Measurements from ENCODE around the gene TCF25.
"Not testable (repeated sequence)": the region's sequence is repeated elsewhere in the genome, so short reads cannot be mapped to it uniquely, and the experiment has no call there.

The TCF25 gene, protein sequence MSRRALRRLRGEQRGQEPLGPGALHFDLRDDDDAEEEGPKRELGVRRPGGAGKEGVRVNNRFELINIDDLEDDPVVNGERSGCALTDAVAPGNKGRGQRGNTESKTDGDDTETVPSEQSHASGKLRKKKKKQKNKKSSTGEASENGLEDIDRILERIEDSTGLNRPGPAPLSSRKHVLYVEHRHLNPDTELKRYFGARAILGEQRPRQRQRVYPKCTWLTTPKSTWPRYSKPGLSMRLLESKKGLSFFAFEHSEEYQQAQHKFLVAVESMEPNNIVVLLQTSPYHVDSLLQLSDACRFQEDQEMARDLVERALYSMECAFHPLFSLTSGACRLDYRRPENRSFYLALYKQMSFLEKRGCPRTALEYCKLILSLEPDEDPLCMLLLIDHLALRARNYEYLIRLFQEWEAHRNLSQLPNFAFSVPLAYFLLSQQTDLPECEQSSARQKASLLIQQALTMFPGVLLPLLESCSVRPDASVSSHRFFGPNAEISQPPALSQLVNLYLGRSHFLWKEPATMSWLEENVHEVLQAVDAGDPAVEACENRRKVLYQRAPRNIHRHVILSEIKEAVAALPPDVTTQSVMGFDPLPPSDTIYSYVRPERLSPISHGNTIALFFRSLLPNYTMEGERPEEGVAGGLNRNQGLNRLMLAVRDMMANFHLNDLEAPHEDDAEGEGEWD

DNA sequence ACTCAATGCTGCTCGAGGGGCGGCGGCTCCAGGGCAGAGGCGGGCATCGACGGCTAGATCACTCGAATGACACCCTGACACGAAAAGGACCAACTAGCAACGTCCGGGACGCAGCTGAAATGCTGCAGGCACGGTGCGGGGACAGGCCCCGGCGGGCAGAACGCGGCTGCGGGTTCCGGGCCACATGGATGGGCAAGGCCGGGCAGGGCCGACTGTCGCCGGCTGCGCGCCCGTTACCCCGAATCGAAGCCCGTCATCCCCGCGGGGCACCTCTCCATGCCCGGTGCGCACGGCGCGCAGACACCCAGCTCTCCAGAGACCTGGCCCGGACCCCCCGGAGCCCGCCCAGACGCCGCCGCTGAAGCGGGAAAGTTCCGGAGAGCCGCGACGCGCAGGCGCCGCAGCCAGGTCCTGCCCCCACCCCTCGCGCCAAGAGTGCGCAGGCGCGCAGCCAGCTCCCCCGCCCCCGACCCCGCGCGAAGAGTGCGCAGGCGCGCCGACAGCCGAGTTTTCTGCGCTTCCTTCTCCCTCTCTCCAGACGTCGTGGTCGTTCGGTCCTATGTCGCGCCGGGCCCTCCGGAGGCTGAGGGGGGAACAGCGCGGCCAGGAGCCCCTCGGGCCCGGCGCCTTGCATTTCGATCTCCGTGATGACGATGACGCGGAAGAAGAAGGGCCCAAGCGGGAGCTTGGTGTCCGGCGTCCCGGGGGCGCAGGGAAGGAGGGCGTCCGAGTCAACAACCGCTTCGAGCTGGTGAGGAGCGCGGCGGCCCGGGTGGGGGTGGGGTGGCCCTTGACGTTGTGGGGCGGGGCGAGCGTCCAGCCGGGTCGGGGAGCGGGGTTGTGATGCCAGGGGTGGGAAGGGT lies at the start of gene TCF25:
Gene TCF25 (plus strand): TSS at position 484 of the 863 bp plus-strand sequence. CDS start 76 bp downstream, at position 560.
- peak within 1 kb of the TSS; percentile 99 for H3K27ac ChIP-seq (ENCODE audit: low read depth, low read length)
- H3K27me3 ChIP-seq (ENCODE audit: control insufficient read depth in 1 of 2, insufficient read depth in 2 of 2, low read length in 2 of 2): no peaks in the 10 kb centered on the region
- H3K4me1 ChIP-seq (ENCODE audit: insufficient read depth, low read length): peaks cover 16% of the 10 kb centered on the region
- peak within 1 kb of the TSS; percentile 79 to 89 for H3K4me3 ChIP-seq (ENCODE audit: low read depth in 1 of 2, low read length in 2 of 2)
- H3K9me3 ChIP-seq (ENCODE audit: low read length): no peaks in the 10 kb centered on the region
- H3K9ac ChIP-seq (ENCODE audit: low read length): peak within 1 kb of the TSS; percentile 76
- peaks cover 6% of the 10 kb centered on the region for H3K36me3 ChIP-seq (ENCODE audit: insufficient read depth, low read length)

- H3K4me3 ChIP-seq (ENCODE audit: low read depth in 1 of 2, low read length in 2 of 2); H3K9me3 ChIP-seq (ENCODE audit: low read length); H3K36me3 ChIP-seq (ENCODE audit: insufficient read depth, low read length); H3K9ac ChIP-seq (ENCODE audit: low read length); H3K27ac ChIP-seq (ENCODE audit: low read depth, low read length); H3K4me1 ChIP-seq (ENCODE audit: insufficient read depth, low read length); H3K27me3 ChIP-seq (ENCODE audit: control insufficient read depth in 1 of 2, insufficient read depth in 2 of 2, low read length in 2 of 2): not testable (repeated sequence)
Measured at GRCh38 chr16:89823824-89824148, 49.6 kb upstream of the TCF25 start.

DNA sequence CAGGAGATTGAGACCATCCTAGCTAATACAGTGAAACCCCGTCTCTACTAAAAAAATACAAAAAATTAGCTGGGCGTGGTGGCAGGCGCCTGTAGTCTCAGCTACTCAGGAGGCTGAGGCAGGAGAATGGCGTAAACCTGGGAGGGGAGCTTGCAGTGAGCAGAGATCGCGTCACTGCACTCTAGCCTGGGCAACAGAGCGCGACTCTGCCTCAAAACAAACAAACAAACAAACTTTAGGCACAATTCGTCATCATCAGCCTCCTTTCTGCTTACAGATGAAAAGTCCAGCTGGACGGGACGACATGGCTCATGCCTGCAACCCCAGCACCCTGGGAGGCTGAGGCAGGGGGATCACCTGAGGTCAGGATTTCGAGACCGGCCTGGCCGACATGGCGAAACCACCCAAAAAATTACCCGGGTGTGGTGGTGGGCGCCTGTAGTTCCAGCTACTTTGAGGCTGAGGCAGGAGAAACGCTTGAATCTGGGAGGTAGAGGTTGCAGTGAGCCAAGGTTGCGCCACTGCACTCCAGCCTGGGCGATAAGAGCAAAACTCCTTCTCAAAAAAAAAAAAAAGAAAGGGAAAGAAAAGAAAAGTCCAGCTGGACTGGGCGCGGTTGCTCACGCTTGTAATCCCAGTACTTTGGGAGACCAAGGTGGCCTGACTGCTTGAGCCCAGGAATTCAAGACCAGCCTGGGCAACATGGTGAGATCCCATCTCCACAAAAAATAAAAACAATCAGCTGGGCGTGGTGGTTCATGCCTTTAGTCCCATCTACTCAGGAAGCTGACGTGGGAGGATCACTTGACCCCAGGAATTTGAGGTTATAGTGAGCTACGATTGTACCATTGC lies 46.6 kb upstream of the TCF25 start:
- no peaks in the 10 kb centered on the region for H3K36me3 ChIP-seq (ENCODE audit: insufficient read depth, low read length)
- H3K4me1 ChIP-seq (ENCODE audit: insufficient read depth, low read length): no peaks in the 10 kb centered on the region
- H3K4me3 ChIP-seq (ENCODE audit: low read depth in 1 of 2, low read length in 2 of 2): no peak overlapping the region
- no peaks in the 10 kb centered on the region for H3K9me3 ChIP-seq (ENCODE audit: low read length)
- H3K27ac ChIP-seq (ENCODE audit: low read depth, low read length): no peak overlapping the region
- no peak overlapping the region for H3K9ac ChIP-seq (ENCODE audit: low read length)
- no peaks in the 10 kb centered on the region for H3K27me3 ChIP-seq (ENCODE audit: control insufficient read depth in 1 of 2, insufficient read depth in 2 of 2, low read length in 2 of 2)

DNA sequence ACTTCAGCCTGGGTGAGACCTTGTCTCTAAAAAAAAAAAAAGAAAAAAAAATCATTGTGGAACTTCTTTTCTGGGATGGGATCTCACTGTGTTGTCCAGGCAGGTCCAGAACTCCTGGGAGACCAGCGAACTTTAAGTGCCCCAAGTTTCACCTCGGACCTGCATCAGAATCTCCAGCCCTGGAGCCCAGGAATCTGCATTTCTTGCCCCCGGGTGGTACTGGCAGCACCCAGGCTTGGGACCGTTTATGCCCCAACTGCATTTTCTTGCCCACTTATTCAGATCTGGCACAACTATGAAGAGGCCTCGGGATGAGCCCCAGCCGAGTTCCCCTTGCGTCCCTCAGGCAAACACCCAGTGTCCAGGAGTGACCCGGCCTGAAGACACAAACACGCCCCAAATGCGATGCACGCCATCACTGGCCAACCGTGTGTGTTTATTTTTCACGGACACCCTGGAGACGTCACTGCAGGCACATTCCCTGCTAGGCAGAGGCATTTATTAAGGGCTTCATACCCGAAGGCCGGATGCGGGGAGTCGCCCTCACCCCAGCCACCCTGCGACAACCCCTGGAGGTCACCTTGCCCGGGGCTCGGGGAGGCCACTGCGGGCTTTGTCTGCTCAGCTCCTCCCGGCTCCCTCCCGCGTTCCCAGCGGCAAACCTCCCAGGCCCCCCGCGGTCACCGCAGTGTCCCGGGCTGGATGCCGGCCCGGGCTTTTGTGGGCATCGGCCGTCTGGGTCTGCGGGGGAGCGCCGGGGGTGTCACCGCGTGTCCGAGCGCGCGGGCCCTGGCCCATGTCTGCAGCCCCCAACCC lies 45.8 kb upstream of the TCF25 start:
- H3K4me3 ChIP-seq (ENCODE audit: low read depth in 1 of 2, low read length in 2 of 2): peak overlapping the region; percentile 27

GRCh38 chr16:89828199-89828869 lies 45.1 kb upstream of the TCF25 start, which contains the start of gene SPIRE2:
SPIRE2 (plus strand) TSS chr16:89828475; CDS start chr16:89828551, 76 bp downstream.
- Histone ChIP-seq H3K4me3 (ENCODE audit: low read depth in 1 of 2, low read length in 2 of 2) (peak within 1 kb of the TSS; percentile 27), H3K27me3 (ENCODE audit: control insufficient read depth in 1 of 2, insufficient read depth in 2 of 2, low read length in 2 of 2) (no peaks in the 10 kb centered on the region), H3K36me3 (ENCODE audit: insufficient read depth, low read length) (no peaks in the 10 kb centered on the region), H3K9me3 (ENCODE audit: low read length) (no peaks in the 10 kb centered on the region), H3K9ac (ENCODE audit: low read length) (no peak within 1 kb of the TSS), H3K27ac (ENCODE audit: low read depth, low read length) (no peak within 1 kb of the TSS), H3K4me1 (ENCODE audit: insufficient read depth, low read length) (no peaks in the 10 kb centered on the region)

More for the DNA sequence above, 45.8 kb upstream of the TCF25 start:
- H3K9ac ChIP-seq (ENCODE audit: low read length): no peak overlapping the region
- H3K36me3 ChIP-seq (ENCODE audit: insufficient read depth, low read length): no peaks in the 10 kb centered on the region
- H3K4me1 ChIP-seq (ENCODE audit: insufficient read depth, low read length): no peaks in the 10 kb centered on the region
- no peaks in the 10 kb centered on the region for H3K9me3 ChIP-seq (ENCODE audit: low read length)
- H3K27me3 ChIP-seq (ENCODE audit: control insufficient read depth in 1 of 2, insufficient read depth in 2 of 2, low read length in 2 of 2): no peaks in the 10 kb centered on the region
- H3K27ac ChIP-seq (ENCODE audit: low read depth, low read length): no peak overlapping the region

DNA sequence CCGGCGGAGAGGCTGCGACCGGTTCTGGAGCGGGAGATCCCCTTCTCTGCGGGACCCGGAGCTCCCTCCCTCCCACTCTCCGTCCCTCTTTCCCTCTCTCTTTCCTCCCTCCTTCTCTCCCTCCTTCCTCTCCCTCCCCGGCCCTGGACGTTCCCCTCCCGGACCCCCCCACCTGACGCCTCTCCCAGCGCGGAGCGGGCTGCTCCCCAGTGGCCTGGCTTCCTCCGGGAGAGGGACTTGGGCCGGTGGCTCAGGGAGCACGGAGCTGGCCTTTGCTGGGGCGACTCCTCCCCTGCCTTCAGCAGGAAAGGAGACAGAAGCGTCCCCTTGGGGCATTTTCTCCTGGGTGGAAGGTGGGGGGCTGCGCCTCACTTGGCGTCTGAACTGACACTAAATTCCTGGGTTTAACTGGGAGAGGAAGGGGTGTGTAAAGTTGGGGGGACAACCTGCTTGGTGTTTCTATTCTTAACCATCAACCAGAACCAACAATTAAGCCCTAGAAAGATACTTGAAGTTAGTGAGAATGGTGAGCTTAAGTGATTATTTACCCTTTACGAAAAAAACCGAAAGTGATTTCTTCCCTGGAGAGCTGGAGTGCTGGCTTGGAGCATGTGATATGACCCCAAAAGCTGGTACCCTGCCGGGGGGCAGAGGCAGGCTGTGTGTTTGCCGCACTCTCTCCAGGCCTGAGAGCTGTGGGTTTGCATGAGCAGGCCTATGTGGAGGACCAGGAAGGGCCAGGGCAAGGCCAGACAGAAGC lies 44.3 kb upstream of the TCF25 start:
- Histone ChIP-seq H3K27me3 (ENCODE audit: control insufficient read depth in 1 of 2, insufficient read depth in 2 of 2, low read length in 2 of 2) (no peaks in the 10 kb centered on the region), H3K9ac (ENCODE audit: low read length) (no peak overlapping the region), H3K27ac (ENCODE audit: low read depth, low read length) (no peak overlapping the region)

GRCh38 chr16:89829630-89830437 lies 43.6 kb upstream of the TCF25 start:
- H3K27me3 ChIP-seq (ENCODE audit: control insufficient read depth in 1 of 2, insufficient read depth in 2 of 2, low read length in 2 of 2): no peaks in the 10 kb centered on the region
- H3K4me1 ChIP-seq (ENCODE audit: insufficient read depth, low read length): no peaks in the 10 kb centered on the region
- no peak overlapping the region for H3K9ac ChIP-seq (ENCODE audit: low read length)
- H3K4me3 ChIP-seq (ENCODE audit: low read depth in 1 of 2, low read length in 2 of 2): no peak overlapping the region
- H3K27ac ChIP-seq (ENCODE audit: low read depth, low read length): no peak overlapping the region
- H3K36me3 ChIP-seq (ENCODE audit: insufficient read depth, low read length): no peaks in the 10 kb centered on the region
- H3K9me3 ChIP-seq (ENCODE audit: low read length): no peaks in the 10 kb centered on the region

More for the DNA sequence above, 44.3 kb upstream of the TCF25 start:
- H3K4me3 ChIP-seq (ENCODE audit: low read depth in 1 of 2, low read length in 2 of 2): peak overlapping the region in 1 of 2 donors; percentile 20
- no peaks in the 10 kb centered on the region for H3K4me1 ChIP-seq (ENCODE audit: insufficient read depth, low read length)
- no peaks in the 10 kb centered on the region for H3K9me3 ChIP-seq (ENCODE audit: low read length)
- no peaks in the 10 kb centered on the region for H3K36me3 ChIP-seq (ENCODE audit: insufficient read depth, low read length)

GRCh38 chr16:89831810-89832328 lies 41.5 kb upstream of the TCF25 start:
- H3K9me3 ChIP-seq (ENCODE audit: low read length): no peaks in the 10 kb centered on the region
- H3K27ac ChIP-seq (ENCODE audit: low read depth, low read length): no peak overlapping the region
- H3K4me1 ChIP-seq (ENCODE audit: insufficient read depth, low read length): no peaks in the 10 kb centered on the region
- no peak overlapping the region for H3K9ac ChIP-seq (ENCODE audit: low read length)
- no peaks in the 10 kb centered on the region for H3K36me3 ChIP-seq (ENCODE audit: insufficient read depth, low read length)
- H3K27me3 ChIP-seq (ENCODE audit: control insufficient read depth in 1 of 2, insufficient read depth in 2 of 2, low read length in 2 of 2): no peaks in the 10 kb centered on the region
- H3K4me3 ChIP-seq (ENCODE audit: low read depth in 1 of 2, low read length in 2 of 2): no peak overlapping the region

Data from muscle layer of colon (tissue), 2 donors.